GM19463 (cell line): ENCODE data around the gene NPIPB9.

Experiments used
- ATAC-seq: cut with Tn5 transposase; IDR thresholded peaks from one replicate; pipeline ENCODE4 v1.9.1; 2021; ENCODE audit warnings: mild to moderate bottlenecking, moderate library complexity; ENCODE audit not compliant: unreplicated experiment

The NPIPB9 gene

DNA sequence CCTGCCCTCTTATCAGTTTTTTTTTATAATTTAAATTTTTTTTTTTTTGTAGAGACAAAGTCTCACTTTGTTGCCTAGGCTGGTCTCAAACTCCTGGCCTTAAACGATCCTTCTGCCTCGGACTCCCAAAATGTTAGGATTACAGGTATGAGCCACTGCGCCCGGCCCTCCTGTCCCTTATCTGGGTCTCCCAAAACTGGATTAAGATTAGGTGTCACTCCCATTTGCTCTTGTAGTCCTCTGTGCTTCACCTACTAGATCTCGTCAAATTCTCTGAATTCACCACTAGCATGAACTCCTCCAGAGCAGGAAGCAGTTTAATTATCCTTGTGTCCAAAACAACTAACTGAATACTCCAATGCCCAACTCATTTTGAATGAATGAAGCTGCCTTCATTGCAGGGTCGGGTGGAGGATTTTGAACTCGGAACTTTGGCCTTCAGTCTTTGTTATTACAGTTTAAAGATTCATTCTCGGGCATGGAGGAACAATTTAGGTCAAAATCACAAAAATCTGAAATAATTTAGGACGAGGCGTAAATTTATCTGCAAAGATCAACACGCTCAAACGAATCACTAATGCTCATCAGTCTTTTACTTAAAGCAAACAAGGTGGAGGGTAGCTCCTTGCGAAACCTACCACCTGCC, 70.4 kb downstream of the NPIPB9 start:
- ATAC-seq = no peak
